Measurements from ENCODE around the gene C1S.

Gene C1S

DNA sequence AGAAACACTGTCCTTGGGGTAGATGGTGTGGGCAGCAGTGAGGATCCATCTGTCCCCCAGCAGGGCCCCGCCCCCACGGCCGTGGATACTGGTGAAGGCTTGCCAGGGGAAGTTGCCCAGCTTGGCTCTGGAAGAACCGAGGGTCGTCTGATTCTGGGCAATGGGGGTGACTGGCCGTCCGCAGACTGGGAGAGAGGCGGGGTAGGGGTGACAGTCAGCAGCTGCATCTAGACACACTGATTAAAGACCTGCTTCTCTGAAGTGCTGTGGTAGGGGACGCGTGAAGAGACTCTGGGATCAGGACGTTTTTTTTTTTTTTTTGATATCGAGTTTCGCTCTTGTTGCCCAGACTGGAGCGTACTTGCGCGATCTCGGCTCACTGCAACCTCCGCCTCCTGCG, 36.5 kb downstream of the C1S start:
- no peak overlapping the region for H3K4me3 ChIP-seq (ENCODE audit: low read depth, low read length)
- TF ChIP-seq, protein P1, sequence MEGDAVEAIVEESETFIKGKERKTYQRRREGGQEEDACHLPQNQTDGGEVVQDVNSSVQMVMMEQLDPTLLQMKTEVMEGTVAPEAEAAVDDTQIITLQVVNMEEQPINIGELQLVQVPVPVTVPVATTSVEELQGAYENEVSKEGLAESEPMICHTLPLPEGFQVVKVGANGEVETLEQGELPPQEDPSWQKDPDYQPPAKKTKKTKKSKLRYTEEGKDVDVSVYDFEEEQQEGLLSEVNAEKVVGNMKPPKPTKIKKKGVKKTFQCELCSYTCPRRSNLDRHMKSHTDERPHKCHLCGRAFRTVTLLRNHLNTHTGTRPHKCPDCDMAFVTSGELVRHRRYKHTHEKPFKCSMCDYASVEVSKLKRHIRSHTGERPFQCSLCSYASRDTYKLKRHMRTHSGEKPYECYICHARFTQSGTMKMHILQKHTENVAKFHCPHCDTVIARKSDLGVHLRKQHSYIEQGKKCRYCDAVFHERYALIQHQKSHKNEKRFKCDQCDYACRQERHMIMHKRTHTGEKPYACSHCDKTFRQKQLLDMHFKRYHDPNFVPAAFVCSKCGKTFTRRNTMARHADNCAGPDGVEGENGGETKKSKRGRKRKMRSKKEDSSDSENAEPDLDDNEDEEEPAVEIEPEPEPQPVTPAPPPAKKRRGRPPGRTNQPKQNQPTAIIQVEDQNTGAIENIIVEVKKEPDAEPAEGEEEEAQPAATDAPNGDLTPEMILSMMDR (IDR thresholded peaks at IDR 0.05; ENCODE audit: low read depth, low read length): no peak

DNA sequence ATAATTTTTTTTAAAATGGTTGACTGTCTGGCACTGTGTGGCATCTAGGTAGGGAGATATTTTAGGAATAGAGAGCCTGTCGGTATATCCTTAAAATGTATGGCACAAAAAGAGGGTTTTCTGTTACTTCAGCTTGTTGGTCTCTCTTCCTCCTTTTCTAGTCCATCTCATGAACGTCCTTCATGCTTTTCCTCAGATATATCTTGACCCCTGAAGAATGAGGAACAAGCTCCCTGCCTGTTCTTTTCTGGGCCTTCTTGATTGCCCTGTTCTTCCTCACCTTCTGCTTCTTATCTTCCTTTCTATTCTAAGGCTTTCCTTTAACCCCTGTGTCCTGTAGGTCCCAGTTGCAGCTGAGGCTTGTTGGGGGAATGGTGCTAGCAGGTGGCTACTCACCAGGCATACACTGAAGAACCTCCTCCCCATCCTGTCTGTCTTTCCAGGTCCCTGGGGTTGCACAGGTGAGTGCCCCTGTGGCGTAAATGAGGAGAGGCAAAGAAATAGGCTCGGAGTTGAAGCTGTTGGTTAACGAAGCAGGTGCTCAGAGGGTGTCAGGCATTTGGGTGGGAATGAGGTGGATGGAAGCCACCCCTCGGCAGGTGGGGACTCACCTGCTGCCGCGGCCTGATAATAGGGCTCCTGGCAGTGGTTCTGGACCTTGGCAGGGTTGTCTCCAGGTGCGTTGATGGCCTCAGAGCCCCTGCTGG, 38.9 kb downstream of the C1S start:
- TF ChIP-seq, protein P1 (IDR thresholded peaks at IDR 0.05; ENCODE audit: low read depth, low read length): no peak
- no peak overlapping the region for H3K4me3 ChIP-seq (ENCODE audit: low read depth, low read length)

DNA sequence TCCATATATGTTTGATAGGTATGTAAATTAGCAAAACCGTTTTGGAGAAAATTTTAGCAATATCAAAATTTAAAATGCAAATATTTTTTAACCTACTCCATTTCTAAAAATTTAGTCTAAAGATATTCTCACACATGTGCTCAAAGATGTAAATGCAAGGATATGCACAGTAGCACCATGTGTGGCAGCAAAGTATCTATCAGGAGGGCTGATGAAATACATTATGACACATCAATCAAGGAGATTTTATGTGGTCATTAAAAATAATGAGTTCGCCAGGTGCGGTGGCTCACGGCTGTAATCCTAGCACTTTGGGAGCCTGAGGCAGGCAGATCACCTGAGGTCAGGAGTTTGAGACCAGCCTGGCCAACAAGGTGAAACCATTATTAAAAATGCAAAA, 39.7 kb downstream of the C1S start:
- TF ChIP-seq, protein P1 (IDR thresholded peaks at IDR 0.05; ENCODE audit: low read depth, low read length): no peak
- H3K4me3 ChIP-seq (ENCODE audit: low read depth, low read length): no peak overlapping the region

DNA sequence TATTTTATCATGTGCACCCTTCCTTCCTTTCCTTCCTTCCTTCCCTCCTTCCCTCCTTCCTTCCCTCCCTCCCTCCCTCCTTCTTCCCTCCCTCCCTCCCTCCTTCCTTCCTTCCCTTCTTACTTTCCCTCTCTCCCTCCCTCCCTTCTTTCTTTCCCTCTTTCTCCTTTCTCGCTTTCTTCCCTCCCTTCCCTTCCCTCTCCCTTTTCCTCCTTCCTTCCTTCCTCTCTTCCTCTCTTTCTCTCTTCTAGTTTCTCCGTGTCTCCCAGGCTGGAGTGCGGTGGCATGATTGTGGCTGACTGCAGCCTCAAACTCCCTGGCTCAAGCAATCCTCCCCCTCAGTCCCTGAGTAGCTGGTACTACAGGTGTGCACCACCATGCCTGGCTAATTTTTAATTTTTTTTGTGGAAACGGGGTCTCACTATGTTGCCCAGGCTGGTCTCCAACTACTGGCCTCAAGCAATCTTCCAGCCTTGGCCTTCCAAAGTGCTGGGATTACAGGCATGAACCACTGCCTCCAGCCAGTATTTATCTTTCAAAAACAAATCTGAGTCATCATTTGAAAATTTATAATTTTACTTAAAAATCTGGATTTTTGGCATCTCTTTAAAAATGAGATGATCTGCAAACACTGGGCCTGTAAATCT, 40.7 kb downstream of the C1S start:
- TF ChIP-seq, protein P1 (IDR thresholded peaks at IDR 0.05; ENCODE audit: low read depth, low read length): no peak

DNA sequence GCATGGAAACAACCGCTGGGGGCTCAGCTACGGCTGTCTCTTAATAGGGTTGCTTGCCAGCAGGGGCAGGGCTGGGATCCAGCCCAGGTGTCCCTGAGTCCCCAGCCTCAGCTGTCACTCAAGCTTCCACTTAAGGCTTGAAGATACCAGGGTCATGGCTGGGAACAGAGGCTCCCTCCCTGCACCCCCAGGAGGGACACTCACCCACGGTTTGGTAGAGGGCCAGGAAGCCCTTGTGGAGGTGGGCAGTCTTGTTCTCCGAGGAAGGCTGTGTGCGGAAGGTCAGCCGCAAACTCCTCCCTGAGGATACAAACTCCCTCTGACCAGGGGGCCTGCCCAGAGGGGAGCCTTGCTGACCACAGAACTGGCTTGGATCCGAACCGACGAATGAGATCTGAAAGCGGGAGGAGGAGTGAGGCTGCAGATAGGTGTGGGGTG, 41.2 kb downstream of the C1S start:
- TF ChIP-seq, protein P1 (IDR thresholded peaks at IDR 0.05; ENCODE audit: low read depth, low read length): no peak
- H3K4me3 ChIP-seq (ENCODE audit: low read depth, low read length): no peak overlapping the region

More for the DNA sequence above, 40.7 kb downstream of the C1S start:
- no peak overlapping the region for H3K4me3 ChIP-seq (ENCODE audit: low read depth, low read length)

DNA sequence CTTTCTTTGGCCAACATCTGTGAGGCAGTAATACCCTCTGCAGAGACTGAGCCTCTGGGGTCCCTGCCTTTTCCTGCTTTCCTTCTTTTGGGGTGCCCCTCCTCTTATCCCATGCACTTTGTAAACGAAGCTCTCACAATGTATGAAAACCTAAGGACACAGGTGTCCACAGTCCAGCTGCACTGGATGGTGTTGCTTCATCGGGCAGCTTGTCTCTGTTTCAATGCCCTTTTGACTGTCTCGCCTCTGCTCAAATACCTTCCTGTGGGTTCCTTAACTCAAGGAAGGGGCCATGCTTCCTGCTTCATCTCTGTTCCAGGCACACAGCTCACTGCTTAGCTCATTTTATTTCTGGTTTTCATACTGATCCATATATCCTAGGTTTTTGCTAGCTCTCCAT, 42.1 kb downstream of the C1S start:
- TF ChIP-seq, protein P1 (IDR thresholded peaks at IDR 0.05; ENCODE audit: low read depth, low read length): no peak
- H3K4me3 ChIP-seq (ENCODE audit: low read depth, low read length): no peak overlapping the region

DNA sequence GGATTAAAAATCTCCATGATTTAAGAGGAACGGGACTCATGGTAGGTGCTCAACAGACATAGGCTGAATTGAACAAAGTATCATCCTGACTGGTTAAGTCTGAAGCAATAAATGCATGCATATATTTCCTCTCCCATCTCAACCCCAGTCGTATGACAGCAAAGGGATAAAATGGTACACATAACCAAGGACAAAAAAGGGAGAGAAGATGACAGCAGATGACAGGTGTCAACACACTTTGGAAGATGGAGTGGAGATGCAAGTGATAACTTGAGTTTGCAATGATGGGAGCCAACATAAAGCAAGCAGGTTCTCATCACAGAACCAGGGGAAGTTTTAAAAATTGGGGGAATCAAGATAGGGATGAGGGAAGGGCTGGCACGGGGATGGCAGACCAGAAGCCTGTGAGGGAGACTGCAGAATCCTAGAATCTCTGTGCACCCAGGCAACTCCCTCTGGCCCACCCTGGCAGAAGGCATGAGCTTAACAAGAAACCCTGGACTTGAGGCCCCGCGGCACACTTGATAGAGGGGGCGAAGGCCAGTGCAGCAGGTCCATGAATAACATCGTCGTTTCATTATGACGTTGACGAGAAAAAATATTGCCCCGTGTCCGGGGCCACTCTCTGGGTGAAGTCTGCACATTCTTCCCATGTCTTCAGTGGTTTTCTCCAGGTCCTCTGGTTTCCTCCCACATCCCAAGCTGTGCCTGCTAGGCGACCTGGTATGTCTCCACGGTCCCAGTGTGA, 43.5 kb downstream of the C1S start:
- TF ChIP-seq, protein P1 (IDR thresholded peaks at IDR 0.05; ENCODE audit: low read depth, low read length): no peak
- no peak overlapping the region for H3K4me3 ChIP-seq (ENCODE audit: low read depth, low read length)
